ENCODE measurements around the gene C1orf159.

The C1orf159 gene

DNA sequence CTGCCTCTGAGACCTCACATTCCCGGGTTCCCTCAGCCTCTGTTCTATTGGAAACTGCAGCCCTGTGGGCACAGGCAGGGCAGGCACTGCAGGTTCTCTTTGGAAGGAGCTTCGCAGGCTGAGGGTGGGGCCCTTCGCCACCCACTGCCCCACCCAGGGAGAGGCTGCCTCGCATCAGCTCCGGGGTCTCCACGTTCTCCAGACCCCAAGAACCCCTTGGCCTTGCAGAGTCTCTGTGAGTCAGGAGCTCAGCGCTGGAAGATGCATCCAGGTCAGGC is 8.6 kb upstream of the C1orf159 start:
- no peak for ATAC-seq (ENCODE audit: low read depth)
- TF ChIP-seq, protein P1, sequence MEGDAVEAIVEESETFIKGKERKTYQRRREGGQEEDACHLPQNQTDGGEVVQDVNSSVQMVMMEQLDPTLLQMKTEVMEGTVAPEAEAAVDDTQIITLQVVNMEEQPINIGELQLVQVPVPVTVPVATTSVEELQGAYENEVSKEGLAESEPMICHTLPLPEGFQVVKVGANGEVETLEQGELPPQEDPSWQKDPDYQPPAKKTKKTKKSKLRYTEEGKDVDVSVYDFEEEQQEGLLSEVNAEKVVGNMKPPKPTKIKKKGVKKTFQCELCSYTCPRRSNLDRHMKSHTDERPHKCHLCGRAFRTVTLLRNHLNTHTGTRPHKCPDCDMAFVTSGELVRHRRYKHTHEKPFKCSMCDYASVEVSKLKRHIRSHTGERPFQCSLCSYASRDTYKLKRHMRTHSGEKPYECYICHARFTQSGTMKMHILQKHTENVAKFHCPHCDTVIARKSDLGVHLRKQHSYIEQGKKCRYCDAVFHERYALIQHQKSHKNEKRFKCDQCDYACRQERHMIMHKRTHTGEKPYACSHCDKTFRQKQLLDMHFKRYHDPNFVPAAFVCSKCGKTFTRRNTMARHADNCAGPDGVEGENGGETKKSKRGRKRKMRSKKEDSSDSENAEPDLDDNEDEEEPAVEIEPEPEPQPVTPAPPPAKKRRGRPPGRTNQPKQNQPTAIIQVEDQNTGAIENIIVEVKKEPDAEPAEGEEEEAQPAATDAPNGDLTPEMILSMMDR (IDR thresholded peaks at IDR 0.05; ENCODE audit: poor library complexity, severe bottlenecking) = no peak
- no peaks in the 10 kb centered on the region for H3K27me3 ChIP-seq (ENCODE audit: insufficient read depth, poor library complexity, severe bottlenecking)

DNA sequence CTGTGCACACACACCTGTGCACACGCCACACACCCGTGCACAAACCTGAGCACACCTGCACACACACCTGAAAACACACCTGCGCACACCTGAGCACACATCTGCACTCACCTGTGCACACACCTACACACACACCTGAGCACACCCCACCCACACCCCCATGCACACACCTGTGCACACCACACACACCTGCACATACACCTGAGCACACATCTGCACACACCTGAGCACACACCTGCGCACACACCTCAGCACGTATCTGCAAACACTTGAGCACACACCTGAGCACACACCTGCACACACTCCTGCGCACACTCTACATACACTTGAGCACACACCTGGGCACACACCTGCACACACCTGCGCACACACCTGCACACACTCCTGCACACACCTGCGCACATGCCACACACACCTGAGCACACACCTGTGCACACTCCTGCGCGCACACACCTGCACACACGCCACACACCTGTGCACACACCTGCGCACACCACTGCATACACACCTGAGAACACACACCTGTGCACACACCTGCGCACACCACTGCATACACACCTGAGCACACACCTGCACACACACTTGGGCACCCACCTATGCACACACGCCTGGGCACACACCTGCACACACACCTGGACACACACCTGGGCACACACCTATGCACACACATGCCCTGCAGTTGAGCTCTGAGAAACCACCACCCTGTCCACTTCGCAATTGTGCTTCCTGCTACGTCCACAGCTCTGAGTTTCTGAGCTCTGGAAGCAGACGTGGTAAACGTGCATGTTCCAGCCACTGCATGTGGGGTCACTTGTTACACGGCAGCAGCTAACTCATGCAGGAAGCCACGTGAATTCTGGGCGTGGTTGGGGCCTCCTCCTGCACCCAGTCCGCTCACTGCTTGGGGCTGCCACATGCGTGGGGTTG is 8.0 kb upstream of the C1orf159 start:
- Histone ChIP-seq H3K4me1 (ENCODE audit: insufficient read depth, poor library complexity, severe bottlenecking) (no peaks in the 10 kb centered on the region), H3K27me3 (ENCODE audit: insufficient read depth, poor library complexity, severe bottlenecking) (peaks cover 3% of the 10 kb centered on the region), H3K4me3 (ENCODE audit: severe bottlenecking) (no peak overlapping the region), H3K9me3 (ENCODE audit: severe bottlenecking) (no peaks in the 10 kb centered on the region), H3K27ac (ENCODE audit: poor library complexity, severe bottlenecking) (no peak overlapping the region), H3K36me3 (ENCODE audit: low read depth) (no peaks in the 10 kb centered on the region)
- DNase-seq (ENCODE audit: low spot score) = no peak
- TF ChIP-seq, protein P1 (IDR thresholded peaks at IDR 0.05; ENCODE audit: poor library complexity, severe bottlenecking) = no peak
- no peak for ATAC-seq (ENCODE audit: low read depth)

More for the DNA sequence above, 8.6 kb upstream of the C1orf159 start:
- no peaks in the 10 kb centered on the region for H3K4me1 ChIP-seq (ENCODE audit: insufficient read depth, poor library complexity, severe bottlenecking)
- no peak overlapping the region for H3K27ac ChIP-seq (ENCODE audit: poor library complexity, severe bottlenecking)
- no peak for DNase-seq (ENCODE audit: low spot score)
- H3K36me3 ChIP-seq (ENCODE audit: low read depth) = no peaks in the 10 kb centered on the region
- no peaks in the 10 kb centered on the region for H3K9me3 ChIP-seq (ENCODE audit: severe bottlenecking)
- H3K4me3 ChIP-seq (ENCODE audit: severe bottlenecking) = no peak overlapping the region

DNA sequence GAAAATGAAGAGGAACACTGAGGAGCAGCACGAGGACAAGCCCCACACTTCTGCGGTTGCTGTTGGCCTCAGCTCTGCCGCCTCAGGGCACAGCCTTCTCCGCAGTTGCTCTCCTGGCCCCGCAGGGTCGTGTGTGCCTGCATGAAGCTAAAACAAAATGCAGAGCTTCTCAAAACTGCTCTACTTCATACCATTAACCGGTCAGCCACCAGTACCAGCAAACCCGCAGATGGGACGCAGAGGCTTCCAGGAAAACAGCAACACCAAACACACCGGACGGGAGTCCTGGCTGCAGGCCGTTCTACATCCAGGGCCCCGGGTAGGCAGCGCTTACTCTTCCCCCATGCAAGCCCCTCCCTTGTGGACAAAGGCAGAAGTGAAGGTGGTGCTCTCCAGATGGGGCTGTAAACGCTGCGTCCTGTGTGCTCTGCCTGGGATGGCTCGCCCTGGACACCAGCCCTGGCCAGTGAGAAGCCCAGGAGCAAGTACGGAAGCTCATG is 7.1 kb upstream of the C1orf159 start:
- DNase-seq (ENCODE audit: low spot score) (peak; percentile 34), ATAC-seq (ENCODE audit: low read depth) (no peak)
- Histone ChIP-seq H3K4me3 (ENCODE audit: severe bottlenecking) (no peak overlapping the region), H3K27ac (ENCODE audit: poor library complexity, severe bottlenecking) (no peak overlapping the region), H3K36me3 (ENCODE audit: low read depth) (no peaks in the 10 kb centered on the region), H3K4me1 (ENCODE audit: insufficient read depth, poor library complexity, severe bottlenecking) (no peaks in the 10 kb centered on the region), H3K27me3 (ENCODE audit: insufficient read depth, poor library complexity, severe bottlenecking) (peaks cover 6% of the 10 kb centered on the region), H3K9me3 (ENCODE audit: severe bottlenecking) (no peaks in the 10 kb centered on the region)
- TF ChIP-seq, protein P1 (IDR thresholded peaks at IDR 0.05; ENCODE audit: poor library complexity, severe bottlenecking) = no peak

DNA sequence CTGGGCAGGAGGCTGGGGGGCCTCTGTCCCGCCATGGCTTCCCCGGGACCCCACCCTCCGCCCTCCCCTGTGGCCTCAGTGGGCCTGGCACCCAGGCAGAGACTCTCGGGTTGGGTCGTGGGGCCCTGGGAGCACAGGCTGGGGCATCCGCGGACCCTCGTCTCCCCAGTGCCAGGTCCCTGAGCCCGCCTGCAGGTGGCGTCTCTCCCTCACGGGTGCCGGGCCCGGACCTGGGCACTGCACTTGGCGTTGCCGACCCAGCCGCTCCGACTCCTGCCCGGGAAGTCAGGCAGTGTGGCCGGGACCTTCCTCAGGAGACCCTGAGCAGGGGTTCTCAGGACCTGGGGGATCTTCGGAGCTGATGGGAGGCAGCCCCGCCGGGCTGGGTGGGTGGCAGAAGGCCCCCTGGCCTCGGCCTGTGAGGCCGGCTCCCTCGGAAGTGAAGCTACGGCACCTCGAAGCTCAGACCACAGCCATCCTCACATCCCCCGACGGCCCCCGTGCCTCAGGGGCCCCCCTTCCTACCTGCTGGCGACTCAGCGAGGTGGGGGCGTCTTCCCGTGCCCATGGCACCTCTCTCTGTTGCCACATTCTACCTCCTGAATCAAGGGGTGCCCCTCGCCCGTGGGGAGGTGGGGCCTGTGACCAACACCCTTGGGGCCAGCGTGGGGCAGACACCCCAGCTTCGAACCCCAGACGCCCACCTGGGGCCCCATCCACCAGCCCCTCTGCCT is 6.4 kb upstream of the C1orf159 start:
- no peaks in the 10 kb centered on the region for H3K4me1 ChIP-seq (ENCODE audit: insufficient read depth, poor library complexity, severe bottlenecking)
- no peak overlapping the region for H3K27ac ChIP-seq (ENCODE audit: poor library complexity, severe bottlenecking)
- H3K4me3 ChIP-seq (ENCODE audit: severe bottlenecking) = no peak overlapping the region
- DNase-seq (ENCODE audit: low spot score) = peak; percentile 75
- peak; percentile 88 for ATAC-seq (ENCODE audit: low read depth)
- TF ChIP-seq, protein P1 (IDR thresholded peaks at IDR 0.05; ENCODE audit: poor library complexity, severe bottlenecking) = peak; percentile 92
- peaks cover 9% of the 10 kb centered on the region for H3K27me3 ChIP-seq (ENCODE audit: insufficient read depth, poor library complexity, severe bottlenecking)
- no peaks in the 10 kb centered on the region for H3K36me3 ChIP-seq (ENCODE audit: low read depth)
- H3K9me3 ChIP-seq (ENCODE audit: severe bottlenecking) = no peaks in the 10 kb centered on the region
